SU-DHL-6 (cell line): Measurements from ENCODE around the gene CNTRL.

Experiments used
- H2AFZ ChIP-seq: fragments of 200-600 bp; sonication (generic); 2 replicates; pipeline ENCODE4 v1.6.1; 2014; ENCODE audit warnings: low read depth, mild to moderate bottlenecking, moderate library complexity, mixed read lengths, antibody characterized with exemption, low read length; ENCODE audit not compliant: severe bottlenecking
- H3F3A ChIP-seq: fragments of 200-600 bp; shearing (Covaris generic); 2 replicates; pipeline ENCODE4 v1.6.0; 2016; ENCODE audit warnings: antibody characterized with exemption, mild to moderate bottlenecking; ENCODE audit not compliant: insufficient read depth
- H3K27ac ChIP-seq: fragments of 200-600 bp; sonication (generic); 2 replicates; pipeline ENCODE4 v1.5.1; 2016; ENCODE audit warnings: low read depth, mild to moderate bottlenecking, low read length, moderate library complexity, mixed read lengths
- H3K27me3 ChIP-seq: fragments of 200-600 bp; sonication (generic), shearing (Covaris generic); 2 replicates; pipeline ENCODE4 v1.6.0; 2014; ENCODE audit warnings: mild to moderate bottlenecking, low read length
- H3K36me3 ChIP-seq: fragments of 200-600 bp; sonication (generic); 2 replicates; pipeline ENCODE4 v1.6.1; 2014; ENCODE audit warnings: mild to moderate bottlenecking, low read length, mixed read lengths
- H3K4me2 ChIP-seq: fragments of 300-600, 200-600 bp; shearing (Covaris generic), sonication (generic); 2 replicates; pipeline ENCODE4 v1.6.0; 2014; ENCODE audit warnings: low read length, low read depth, mild to moderate bottlenecking; ENCODE audit not compliant: poor library complexity, severe bottlenecking
- H3K4me3 ChIP-seq: fragments of 200-600 bp; sonication (generic); 2 replicates; pipeline ENCODE4 v1.5.1; 2014; ENCODE audit warnings: antibody characterized with exemption, low read length, mild to moderate bottlenecking, mixed read lengths; ENCODE audit not compliant: insufficient read depth, poor library complexity, severe bottlenecking
- H3K79me2 ChIP-seq: fragments of 200-600 bp; sonication (generic); 2 replicates; pipeline ENCODE4 v1.6.1; 2014; ENCODE audit warnings: mild to moderate bottlenecking, low read length, moderate library complexity; ENCODE audit not compliant: insufficient read depth
- H3K9ac ChIP-seq: fragments of 200-600 bp; sonication (generic); 2 replicates; pipeline ENCODE4 v1.7.0; 2014; ENCODE audit warnings: mild to moderate bottlenecking, low read length
- H3K9me2 ChIP-seq: fragments of 200-600 bp; sonication (generic); replicated peaks from 2 replicates; pipeline ENCODE4 v1.6.1; 2014; ENCODE audit warnings: low read length; ENCODE audit not compliant: insufficient read depth
- H3K9me3 ChIP-seq: fragments of 200-600 bp; sonication (generic); 2 replicates; pipeline ENCODE4 v1.6.1; 2014; ENCODE audit warnings: low read length, mixed read lengths; ENCODE audit not compliant: insufficient read depth
- H4K20me1 ChIP-seq: fragments of 200-600 bp; sonication (generic); 2 replicates; pipeline ENCODE4 v1.6.1; 2014; ENCODE audit warnings: low read depth, mild to moderate bottlenecking, antibody characterized with exemption, low read length, moderate library complexity, mixed read lengths
- CTCF ChIP-seq: fragments of 200-600 bp; sonication (generic); IDR thresholded peaks from one replicate; pipeline ENCODE4 v1.5.1; 2017; ENCODE audit warnings: antibody characterized with exemption, mild to moderate bottlenecking, low read length, moderate library complexity; ENCODE audit not compliant: insufficient read depth, poor library complexity, severe bottlenecking
- EZH2phosphoT487 ChIP-seq: fragments of 200-600 bp; sonication (generic), shearing (Covaris generic); conservative IDR thresholded peaks from 2 replicates; pipeline ENCODE4 v1.6.1; 2018; ENCODE audit warnings: mild to moderate bottlenecking, antibody characterized with exemption, low read length, moderate library complexity, mixed read lengths

CNTRL gene

GRCh38 chr9:121138973-121139372 is 64.2 kb downstream of the CNTRL start:
- no peaks in the 10 kb centered on the region for H3K9me3 ChIP-seq
- H3K9me2 ChIP-seq: no peaks in the 10 kb centered on the region
- no peak overlapping the region for H3K9ac ChIP-seq
- TF ChIP-seq EZH2phosphoT487 (no peak), CTCF (no peak)
- no peaks in the 10 kb centered on the region for H3F3A ChIP-seq
- no peak overlapping the region for H3K4me2 ChIP-seq
- no peaks in the 10 kb centered on the region for H4K20me1 ChIP-seq
- no peak overlapping the region for H3K27ac ChIP-seq
- H3K36me3 ChIP-seq: peaks cover 77% of the 10 kb centered on the region
- peaks cover 5% of the 10 kb centered on the region for H3K79me2 ChIP-seq
- H2AFZ ChIP-seq: no peak overlapping the region
- no peaks in the 10 kb centered on the region for H3K27me3 ChIP-seq
- H3K4me3 ChIP-seq: no peak overlapping the region

- H3K36me3 ChIP-seq: peaks cover 81% of the 10 kb centered on the region
- H3K4me2 ChIP-seq: no peak overlapping the region
- H3K4me3 ChIP-seq: no peak overlapping the region
- no peak for TF ChIP-seq EZH2phosphoT487
- TF ChIP-seq CTCF: no peak
- H3K79me2 ChIP-seq: peaks cover 5% of the 10 kb centered on the region
- no peaks in the 10 kb centered on the region for H3F3A ChIP-seq
- no peak overlapping the region for H2AFZ ChIP-seq
- no peaks in the 10 kb centered on the region for H3K27me3 ChIP-seq
- no peaks in the 10 kb centered on the region for H4K20me1 ChIP-seq
- no peaks in the 10 kb centered on the region for H3K9me3 ChIP-seq
- H3K27ac ChIP-seq: no peak overlapping the region
- H3K9ac ChIP-seq: no peak overlapping the region
- no peaks in the 10 kb centered on the region for H3K9me2 ChIP-seq
Observed at GRCh38 chr9:121140162-121140561, 65.4 kb downstream of the CNTRL start.

GRCh38 chr9:121141306-121141705 is 66.6 kb downstream of the CNTRL start:
- H3K4me3 ChIP-seq: no peak overlapping the region
- no peak overlapping the region for H3K9ac ChIP-seq
- no peaks in the 10 kb centered on the region for H3K9me3 ChIP-seq
- H3F3A ChIP-seq: no peaks in the 10 kb centered on the region
- H2AFZ ChIP-seq: no peak overlapping the region
- no peaks in the 10 kb centered on the region for H3K9me2 ChIP-seq
- H3K4me2 ChIP-seq: no peak overlapping the region
- TF ChIP-seq CTCF (no peak), EZH2phosphoT487 (no peak)
- H4K20me1 ChIP-seq: no peaks in the 10 kb centered on the region
- no peaks in the 10 kb centered on the region for H3K27me3 ChIP-seq
- H3K36me3 ChIP-seq: peaks cover 81% of the 10 kb centered on the region
- H3K79me2 ChIP-seq: no peaks in the 10 kb centered on the region
- H3K27ac ChIP-seq: no peak overlapping the region

GRCh38 chr9:121141706-121142105 is 67.0 kb downstream of the CNTRL start:
- Histone ChIP-seq H3K27me3 (no peaks in the 10 kb centered on the region), H3F3A (no peaks in the 10 kb centered on the region), H3K4me2 (no peak overlapping the region), H3K36me3 (peaks cover 82% of the 10 kb centered on the region), H3K79me2 (no peaks in the 10 kb centered on the region), H3K9me3 (no peaks in the 10 kb centered on the region), H2AFZ (no peak overlapping the region), H3K27ac (no peak overlapping the region), H3K9me2 (no peaks in the 10 kb centered on the region), H4K20me1 (no peaks in the 10 kb centered on the region), H3K4me3 (no peak overlapping the region), H3K9ac (no peak overlapping the region)
- TF ChIP-seq EZH2phosphoT487 (no peak), CTCF (no peak)
